HEK293T (cell line): Measurements from ENCODE around the gene CD36.

Source experiments
- CTCF ChIA-PET: fragments of 350-600 bp; formaldehyde crosslinking; extraction: SDS; loops from one replicate; lab custom pipeline; 2021; ENCODE audit warnings: antibody characterized with exemption, inconsistent platforms; lab: Yijun Ruan, JAX
- POLR2A ChIA-PET: fragments of 350-600 bp; formaldehyde crosslinking; extraction: SDS; loops from one replicate; lab custom pipeline; 2020; ENCODE audit warnings: antibody characterized with exemption, inconsistent platforms; lab: Yijun Ruan, JAX
- DNase-seq: peaks from one replicate; pipeline ENCODE4 v3.0.0; 2012; ENCODE audit warnings: mixed read lengths; ENCODE audit errors: extremely low spot score
- ARNT ChIP-seq: fragments of 450-650 bp; IDR thresholded peaks from 2 replicates; pipeline ENCODE4 v1.6.1; 2017; ENCODE audit warnings: mild to moderate bottlenecking
- BHLHE40 ChIP-seq: fragments of 450-650 bp; IDR thresholded peaks from 2 replicates; pipeline ENCODE4 v1.6.1; 2016; ENCODE audit warnings: mild to moderate bottlenecking, moderate library complexity, borderline replicate concordance
- CTBP1 ChIP-seq: fragments of 450-650 bp; IDR thresholded peaks from 2 replicates; pipeline ENCODE4 v1.6.1; 2016; ENCODE audit warnings: borderline replicate concordance
- ELF4 ChIP-seq: fragments of 450-650 bp; IDR thresholded peaks from 2 replicates; pipeline ENCODE4 v1.6.1; 2017; ENCODE audit warnings: antibody characterized with exemption
- FOXA1 ChIP-seq: fragments of 450-650 bp; IDR thresholded peaks from 2 replicates; pipeline ENCODE4 v1.6.1; 2016; ENCODE audit warnings: mild to moderate bottlenecking
- FOXK2 ChIP-seq: fragments of 450-650 bp; IDR thresholded peaks from 2 replicates; pipeline ENCODE4 v1.6.1; 2016; ENCODE audit warnings: mild to moderate bottlenecking
- FOXM1 ChIP-seq: fragments of 450-650 bp; IDR thresholded peaks from 2 replicates; pipeline ENCODE4 v1.6.1; 2017; ENCODE audit warnings: mild to moderate bottlenecking, borderline replicate concordance
- HDGF ChIP-seq: fragments of 450-650 bp; IDR thresholded peaks from 2 replicates; pipeline ENCODE4 v1.6.1; 2017; ENCODE audit warnings: antibody characterized with exemption, borderline replicate concordance
- L3MBTL2 ChIP-seq: fragments of 450-650 bp; conservative IDR thresholded peaks from 2 replicates; pipeline ENCODE4 v1.6.1; 2016; ENCODE audit warnings: mild to moderate bottlenecking
- LEF1 ChIP-seq: fragments of 450-650 bp; IDR thresholded peaks from 2 replicates; pipeline ENCODE4 v1.6.1; 2017; ENCODE audit warnings: mild to moderate bottlenecking, borderline replicate concordance
- NFRKB ChIP-seq: fragments of 450-650 bp; IDR thresholded peaks from 2 replicates; pipeline ENCODE4 v1.6.1; 2016; ENCODE audit warnings: mild to moderate bottlenecking, moderate library complexity
- PKNOX1 ChIP-seq: fragments of 450-650 bp; IDR thresholded peaks from 2 replicates; pipeline ENCODE4 v1.6.1; 2016
- SP1 ChIP-seq: fragments of 450-650 bp; IDR thresholded peaks from 2 replicates; pipeline ENCODE4 v1.6.1; 2017
- SUZ12 ChIP-seq: fragments of 450-650 bp; IDR thresholded peaks from 2 replicates; pipeline ENCODE4 v1.6.1; 2016; ENCODE audit warnings: mild to moderate bottlenecking
- TARDBP ChIP-seq: fragments of 450-650 bp; IDR thresholded peaks from 2 replicates; pipeline ENCODE4 v1.6.1; 2016
- ZNF384 ChIP-seq: fragments of 450-650 bp; IDR thresholded peaks from 2 replicates; pipeline ENCODE4 v1.6.1; 2016

CD36 gene

GRCh38 chr7:80646083-80646865 is 7.8 kb downstream of the CD36 start:
- ChIA-PET CTCF (interaction anchor here (1.0 kb wide), 1 partner anchor 9 kb away, joined by 3 read pairs; no protein-coding TSS in a partner anchor), POLR2A (no interaction called here)
- DNase-seq, result no peak
- TF ChIP-seq SUZ12 (no peak), ZNF384 (no peak), PKNOX1 (no peak), FOXK2 (no peak), BHLHE40 (no peak), SP1 (no peak), CTBP1 (no peak), LEF1 (no peak), FOXM1 (no peak), TARDBP (no peak), ARNT (no peak)

- DNase-seq, result no peak
- ChIA-PET POLR2A (no interaction called here), CTCF (interaction anchor here (0.6 kb wide), 1 partner anchor 587 kb away, joined by 3 read pairs; no protein-coding TSS in a partner anchor)
- TF ChIP-seq ARNT (no peak), HDGF (no peak), PKNOX1 (no peak), L3MBTL2 (no peak), CTBP1 (no peak)
Observed at GRCh38 chr7:80647436-80647835, 9.0 kb downstream of the CD36 start.

GRCh38 chr7:80648031-80648600 is 9.7 kb downstream of the CD36 start:
- TF ChIP-seq FOXK2, result no peak
- no peak for TF ChIP-seq FOXA1
- TF ChIP-seq LEF1, result no peak
- TF ChIP-seq ELF4, result no peak
- TF ChIP-seq TARDBP, result no peak
- TF ChIP-seq HDGF, result no peak
- TF ChIP-seq CTBP1, result no peak
- no peak for TF ChIP-seq ZNF384
- TF ChIP-seq L3MBTL2, result no peak
- no peak for TF ChIP-seq BHLHE40
- TF ChIP-seq SUZ12, result no peak
- no peak for TF ChIP-seq SP1
- TF ChIP-seq FOXM1, result no peak
- no peak for TF ChIP-seq NFRKB
- no peak for TF ChIP-seq ARNT
- no peak for TF ChIP-seq PKNOX1
- ChIA-PET POLR2A (no interaction called here), CTCF (no interaction called here)
- DNase-seq, result no peak

- ChIA-PET POLR2A (no interaction called here), CTCF (no interaction called here)
- no peak for DNase-seq
- TF ChIP-seq SP1, result no peak
- TF ChIP-seq FOXM1, result no peak
- no peak for TF ChIP-seq CTBP1
- no peak for TF ChIP-seq L3MBTL2
- TF ChIP-seq TARDBP, result no peak
Observed at GRCh38 chr7:80649011-80649410, 10.6 kb downstream of the CD36 start.

- no peak for DNase-seq
- ChIA-PET POLR2A (no interaction called here), CTCF (interaction anchor here (0.6 kb wide), 1 partner anchor 28 kb away, joined by 3 read pairs; no protein-coding TSS in a partner anchor)
- no peak for TF ChIP-seq FOXK2
Observed at GRCh38 chr7:80650030-80650429, 11.6 kb downstream of the CD36 start.

GRCh38 chr7:80651471-80651870 is 13.0 kb downstream of the CD36 start:
- POLR2A ChIA-PET, result no interaction called here
- DNase-seq, result no peak
- CTCF ChIA-PET, result no interaction called here
- TF ChIP-seq ELF4, result no peak
- no peak for TF ChIP-seq SUZ12
- TF ChIP-seq NFRKB, result no peak
- TF ChIP-seq HDGF, result no peak
- TF ChIP-seq ARNT, result no peak

GRCh38 chr7:80653244-80653643 is 14.8 kb downstream of the CD36 start:
- CTCF ChIA-PET, result no interaction called here
- TF ChIP-seq SP1, result no peak
- TF ChIP-seq TARDBP, result no peak
- TF ChIP-seq FOXA1, result no peak
- TF ChIP-seq PKNOX1, result no peak
- TF ChIP-seq L3MBTL2, result no peak
- DNase-seq, result no peak
- POLR2A ChIA-PET, result no interaction called here
